H1 (cell line): ENCODE measurements around the gene ADGRA3. TPM values are rescaled to one million over a fixed set of nuclear protein-coding genes. Genes with fewer than 3 reads are reported as not detected.

Experiments
- CTCF ChIA-PET: fragments of 300-600 bp; sonication (Branson Sonifier 250); formaldehyde crosslinking; loops from one replicate; lab custom pipeline; 2021; ENCODE audit not compliant: partially characterized antibody; lab: Charles Lee
- POLR2A ChIA-PET: fragments of 300-600 bp; sonication (Branson Sonifier 250); formaldehyde crosslinking; loops from one replicate; lab custom pipeline; 2021; ENCODE audit warnings: inconsistent platforms; ENCODE audit not compliant: partially characterized antibody; lab: Charles Lee
- DNase-seq, 2 experiments: peaks; one replicate each; pipeline versions ENCODE4 v3.0.0 to v3.0.0-alpha.2; 2010 to 2022; ENCODE audit warnings: low spot score in 2 of 2, low read depth in 1 of 2, mixed read lengths in 1 of 2
- FAIRE-seq: peaks from 2 replicates; lab custom pipeline; 2011; peaks lifted over from hg19 to GRCh38; lab: Jason Lieb, UNC
- H2AFZ ChIP-seq: 2 replicates; pipeline ENCODE4 v1.8.1; 2012; ENCODE audit warnings: low read length, inconsistent platforms
- H2AK5ac ChIP-seq: 2 replicates; pipeline ENCODE4 v1.6.1; 2013; ENCODE audit warnings: low read depth, low read length
- H2BK120ac ChIP-seq: replicated peaks from 2 replicates; pipeline ENCODE3; 2013; ENCODE audit warnings: low read depth, low read length, inconsistent platforms
- H2BK12ac ChIP-seq: 2 replicates; pipeline ENCODE4 v1.6.1; 2013; ENCODE audit warnings: low read depth, low read length
- H2BK15ac ChIP-seq: 2 replicates; pipeline ENCODE4 v1.6.1; 2013; ENCODE audit warnings: low read length
- H2BK20ac ChIP-seq: 2 replicates; pipeline ENCODE4 v1.6.1; 2013; ENCODE audit warnings: low read length
- H2BK5ac ChIP-seq: 2 replicates; pipeline ENCODE4 v1.6.1; 2013; ENCODE audit warnings: low read depth, low read length
- H3K14ac ChIP-seq: 2 replicates; pipeline ENCODE4 v1.6.1; 2013; ENCODE audit warnings: inconsistent platforms; ENCODE audit not compliant: insufficient read length
- H3K18ac ChIP-seq: 2 replicates; pipeline ENCODE4 v1.6.1; 2013; ENCODE audit warnings: low read length; ENCODE audit errors: extremely low read depth
- H3K23ac ChIP-seq: 2 replicates; pipeline ENCODE4 v1.6.1; 2013; ENCODE audit warnings: inconsistent platforms; ENCODE audit not compliant: insufficient read length
- H3K23me2 ChIP-seq: 2 replicates; pipeline ENCODE4 v1.6.1; 2013; ENCODE audit warnings: low read depth, low read length
- H3K27ac ChIP-seq: 2 replicates; pipeline ENCODE4 v1.6.1; 2011; ENCODE audit warnings: low read depth, low read length, inconsistent platforms
- H3K27me3 ChIP-seq, 4 experiments: replicated peaks in 1 of 4; 1 replicate in 1 of 4; 2 replicates in 3 of 4; pipeline versions ENCODE4 v1.6.1 to v1.8.1; 2011 to 2013; ENCODE audit warnings: low read length in 3 of 4, mild to moderate bottlenecking in 3 of 4, inconsistent platforms in 2 of 4, mixed read lengths in 2 of 4, moderate library complexity in 1 of 4; ENCODE audit not compliant: control insufficient read depth in 3 of 4, insufficient read depth in 3 of 4; ENCODE audit errors: extremely low read depth in 1 of 4
- H3K36me3 ChIP-seq, 4 experiments: 2 replicates each; pipeline versions ENCODE4 v1.6.1 to v1.8.1; 2011 to 2013; ENCODE audit warnings: mild to moderate bottlenecking in 4 of 4, low read length in 3 of 4, moderate library complexity in 2 of 4, control low read depth in 1 of 4, inconsistent platforms in 1 of 4; ENCODE audit not compliant: insufficient read depth in 4 of 4, control insufficient read depth in 2 of 4
- H3K4ac ChIP-seq: replicated peaks from 2 replicates; pipeline ENCODE3; 2013; ENCODE audit warnings: low read length, low read depth, mixed read lengths, inconsistent platforms; ENCODE audit not compliant: insufficient read length
- H3K4me1 ChIP-seq, 4 experiments: replicated peaks in 1 of 4; 1 replicate in 1 of 4; 2 replicates in 3 of 4; pipeline versions ENCODE4 v1.6.1 to v1.8.1; 2011 to 2013; ENCODE audit warnings: low read length in 3 of 4, inconsistent platforms in 2 of 4, mixed read lengths in 1 of 4; ENCODE audit not compliant: insufficient read depth in 4 of 4, control insufficient read depth in 3 of 4
- H3K4me2 ChIP-seq, 2 experiments: 2 replicates each; pipeline versions ENCODE4 v1.6.1 to v1.8.1; 2011 to 2013; ENCODE audit warnings: low read depth in 2 of 2, low read length in 2 of 2, control low read depth in 1 of 2, inconsistent platforms in 1 of 2, mild to moderate bottlenecking in 1 of 2; ENCODE audit not compliant: insufficient read depth in 1 of 2
- H3K4me3 ChIP-seq, 4 experiments: fragments of 200-600, 300-600 bp in 1 of 4; sonication (generic), shearing (Covaris generic), sonication (Bioruptor Twin) in 1 of 4; 2 replicates each; pipeline versions ENCODE4 v1.5.1 to v1.8.1; 2011 to 2016; ENCODE audit warnings: low read length in 4 of 4, low read depth in 3 of 4, control low read depth in 2 of 4, inconsistent platforms in 2 of 4, mild to moderate bottlenecking in 2 of 4, mixed read lengths in 1 of 4, moderate library complexity in 1 of 4; ENCODE audit not compliant: insufficient read depth in 2 of 4; ENCODE audit errors: extremely low read depth in 1 of 4
- H3K56ac ChIP-seq: replicated peaks from 2 replicates; pipeline ENCODE3; 2013; ENCODE audit warnings: low read depth, mild to moderate bottlenecking, mixed read lengths, low read length, inconsistent platforms; ENCODE audit not compliant: insufficient read length
- H3K79me1 ChIP-seq: 2 replicates; pipeline ENCODE4 v1.6.1; 2013; ENCODE audit warnings: low read depth, low read length, control low read depth
- H3K79me2 ChIP-seq, 2 experiments: 2 replicates each; pipeline versions ENCODE4 v1.6.1 to v1.8.1; 2012 to 2013; ENCODE audit warnings: low read length in 2 of 2, mild to moderate bottlenecking in 2 of 2, inconsistent platforms in 1 of 2; ENCODE audit not compliant: insufficient read depth in 2 of 2, control insufficient read depth in 1 of 2
- H3K9ac ChIP-seq, 4 experiments: replicated peaks in 1 of 4; 1 replicate in 1 of 4; 2 replicates in 3 of 4; pipeline versions ENCODE4 v1.6.1 to v1.8.1; 2011 to 2013; ENCODE audit warnings: low read depth in 3 of 4, low read length in 3 of 4, control low read depth in 2 of 4, mild to moderate bottlenecking in 2 of 4, moderate library complexity in 2 of 4, inconsistent platforms in 1 of 4; ENCODE audit errors: extremely low read depth in 1 of 4
- H3K9me3 ChIP-seq, 2 experiments: 2 replicates each; pipeline versions ENCODE4 v1.6.1 to v1.8.1; 2012 to 2013; ENCODE audit warnings: mild to moderate bottlenecking in 2 of 2, moderate library complexity in 2 of 2, control low read depth in 1 of 2, inconsistent platforms in 1 of 2, low read depth in 1 of 2, low read length in 1 of 2, mixed read lengths in 1 of 2; ENCODE audit not compliant: insufficient read depth in 2 of 2
- H4K20me1 ChIP-seq, 2 experiments: replicated peaks in 1 of 2; 2 replicates each; pipeline versions ENCODE3 to v1.8.1; 2011 to 2013; ENCODE audit warnings: inconsistent platforms in 2 of 2, low read length in 2 of 2, mild to moderate bottlenecking in 1 of 2; ENCODE audit not compliant: insufficient read depth in 2 of 2, control insufficient read depth in 1 of 2
- H4K5ac ChIP-seq: 2 replicates; pipeline ENCODE4 v1.6.1; 2013; ENCODE audit warnings: low read length, low read depth, mixed read lengths, inconsistent platforms; ENCODE audit not compliant: insufficient read length
- H4K8ac ChIP-seq: 2 replicates; pipeline ENCODE4 v1.8.0; 2013; ENCODE audit warnings: mild to moderate bottlenecking, moderate library complexity, low read length, inconsistent platforms; ENCODE audit not compliant: insufficient read depth; ENCODE audit errors: extremely low read depth
- H4K91ac ChIP-seq: replicated peaks from 2 replicates; pipeline ENCODE3; 2013; ENCODE audit warnings: low read length, mixed read lengths, inconsistent platforms; ENCODE audit not compliant: insufficient read length
- BACH1 ChIP-seq: IDR thresholded peaks from 2 replicates; pipeline ENCODE4 v1.6.1; 2012; ENCODE audit warnings: low read length, improper control_type of control experiment
- CTBP2 ChIP-seq: IDR thresholded peaks from 2 replicates; pipeline ENCODE4 v1.7.0; 2011; ENCODE audit warnings: borderline replicate concordance, mild to moderate bottlenecking, moderate library complexity, mixed read lengths, low read length; ENCODE audit not compliant: insufficient read depth, insufficient read length
- JUN ChIP-seq: IDR thresholded peaks from 2 replicates; pipeline ENCODE4 v1.6.1; 2011; ENCODE audit warnings: low read depth, mild to moderate bottlenecking, improper control_type of control experiment, low read length
- JUND ChIP-seq: IDR thresholded peaks from 2 replicates; pipeline ENCODE4 v1.6.1; 2011; ENCODE audit warnings: mild to moderate bottlenecking, improper control_type of control experiment, low read length
- SAP30 ChIP-seq: fragments of 300-600 bp; sonication (generic); IDR thresholded peaks from 2 replicates; pipeline ENCODE4 v1.7.1; 2012; ENCODE audit warnings: low read length, moderate library complexity, mild to moderate bottlenecking, inconsistent platforms; ENCODE audit not compliant: insufficient read depth, insufficient replicate concordance
- SIRT6 ChIP-seq: IDR thresholded peaks from one replicate; pipeline ENCODE4 v1.7.1; 2012; ENCODE audit warnings: low read length, inconsistent platforms
- WGBS, 2 experiments: shearing (Covaris generic) in 1 of 2; methylation state at CpG; one replicate each; pipeline versions ENCODE4 v1.1.6 to v1.1.7; 2013 to 2015; ENCODE audit warnings: low lambda C conversion rate in 2 of 2, mixed read lengths in 2 of 2, inconsistent platforms in 1 of 2, low coverage in 1 of 2, missing lambda C conversion rate in 1 of 2; ENCODE audit not compliant: insufficient replicate concordance in 2 of 2, insufficient coverage in 1 of 2, insufficient read length in 1 of 2; ENCODE audit errors: extremely low coverage in 1 of 2, missing lambda C conversion rate in 1 of 2; 5-methylcytosine and 5-hydroxymethylcytosine counted together
- polyA plus RNA-seq, 7 experiments: library from polyadenylated mRNA; depleted of rRNA in 3 of 7; stranded (reverse) in 5 of 7; unstranded in 2 of 7; fragments of >200 nt in 5 of 7; fragments of 200-250 nt in 2 of 7; gene quantifications; 1 replicate in 5 of 7; 2 replicates in 1 of 7; 4 replicates in 1 of 7; pipeline versions ENCODE4 v1.2.1 to v1.2.3, GENCODE V29; 2011 to 2013; ENCODE audit warnings: missing spikeins in 2 of 7, mixed read lengths in 2 of 7
- total RNA-seq: library from RNA; stranded (reverse); fragmentation: NEBNext Ultra II Directional; extraction: Animal tissue kit (Norgen Biotek cat#: 25700); gene quantifications from 2 replicates; pipeline ENCODE4 v1.2.1, GENCODE V29; 2021

Gene ADGRA3
- total and polyA plus RNA-seq, 2 of the 8 experiments (the other 6 are each of a cell fraction or from before 2014, with no cell fraction given): 31.5 to 63.0 TPM

DNA sequence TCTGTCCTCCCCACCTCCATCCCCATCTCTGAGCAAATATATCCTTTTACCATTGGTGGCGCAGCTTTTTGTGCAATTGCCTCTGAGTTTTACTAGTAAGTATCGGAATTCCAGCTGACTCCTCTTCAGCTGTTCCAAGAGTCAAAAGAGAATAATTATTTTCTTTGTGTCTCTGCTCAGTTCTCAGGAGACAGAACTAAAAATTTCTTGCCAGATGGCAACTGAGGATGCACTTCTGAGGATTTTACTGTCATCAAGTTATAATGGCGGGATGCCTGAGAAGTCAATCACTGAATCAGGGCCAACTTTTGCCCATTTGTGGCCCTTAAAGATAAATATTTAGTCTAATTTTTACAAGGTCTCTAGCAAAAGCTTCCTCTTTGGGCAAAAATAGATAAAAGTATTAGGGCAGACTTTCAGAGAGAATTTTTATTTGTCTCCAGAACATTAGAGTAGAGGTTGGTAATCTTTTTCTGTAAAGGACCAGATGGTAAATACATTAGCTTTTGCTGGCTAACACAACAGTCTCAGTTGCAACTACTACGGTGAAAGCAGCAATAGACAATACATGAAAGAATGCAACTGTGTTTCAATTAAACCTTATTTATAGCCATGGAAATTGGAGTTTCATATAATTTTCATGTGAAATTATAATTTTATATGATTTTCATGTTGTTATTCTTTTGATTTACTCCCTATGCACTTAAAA lies 15.6 kb upstream of the ADGRA3 start:
- Histone ChIP-seq H2BK120ac (no peak overlapping the region), H3K9me3 (peaks cover 15 to 25% of the 10 kb centered on the region in 2 experiments), H3K23me2 (no peaks in the 10 kb centered on the region), H3K27me3 (no peaks in the 10 kb centered on the region), H3K14ac (no peak overlapping the region), H3K56ac (no peak overlapping the region), H2BK15ac (no peak overlapping the region), H3K36me3 (peaks cover 0 to 3% (median 0%) of the 10 kb centered on the region in 4 experiments; a peak in 2 of 8 replicates), H3K4me2 (no peak overlapping the region), H4K91ac (no peak overlapping the region), H3K27ac (no peak overlapping the region), H4K8ac (no peak overlapping the region), H3K23ac (no peak overlapping the region), H3K79me2 (no peaks in the 10 kb centered on the region), H2AK5ac (no peak overlapping the region), H4K5ac (no peak overlapping the region), H3K79me1 (no peaks in the 10 kb centered on the region), H2BK20ac (no peak overlapping the region), H2BK12ac (no peak overlapping the region), H3K4me3 (no peak overlapping the region), H3K4me1 (no peaks in the 10 kb centered on the region), H2BK5ac (no peak overlapping the region), H3K18ac (no peak overlapping the region), H3K9ac (no peak overlapping the region), H4K20me1 (no peaks in the 10 kb centered on the region), H2AFZ (0 out of 2 replicates have a peak overlapping the region, but pooled peaks have one; percentile 20), H3K4ac (no peak overlapping the region)
- ChIA-PET POLR2A (interaction anchor here (1.5 kb wide), 1 partner anchor 15 kb away, joined by 4 read pairs; the partner anchor contains the start of gene ADGRA3), CTCF (no interaction called here)
- 95% methylated on average over 4 of the region's 4 CpGs; no CpG with 5 or more reads in 1 of the 2 experiments for whole genome bisulfite sequencing, 2 experiments
- no peak for FAIRE-seq
- DNase-seq: no peak
- TF ChIP-seq BACH1 (no peak), CTBP2 (no peak), JUND (no peak), SIRT6 (no peak), SAP30 (no peak), JUN (no peak)
